Naive B cell (primary cell): ENCODE results near the gene FMNL1. TPM values are rescaled to one million over a fixed set of nuclear protein-coding genes. Genes with fewer than 3 reads are reported as not detected.
"Not testable (repeated sequence)": the region's sequence is repeated elsewhere in the genome, so short reads cannot be mapped to it uniquely, and the experiment has no call there.

Experiments used
- ATAC-seq, 2 donors: fragments of 150-1000 bp; cut with Tn5 transposase; 2 replicates each; pipeline ENCODE4 v1.10.0; 2021; ENCODE audit warnings: low read depth in 2 of 2, mild to moderate bottlenecking in 2 of 2, moderate library complexity in 2 of 2
- DNase-seq: peaks from one replicate; pipeline ENCODE4 v3.0.0; 2022
- H3K27ac Mint-ChIP-seq, 6 donors: one replicate each; pipeline ENCODE4 v1.8.0; 2020 to 2022; ENCODE audit warnings: mild to moderate bottlenecking in 6 of 6, mixed read lengths in 6 of 6, moderate library complexity in 5 of 6, inconsistent platforms in 2 of 6
- H3K27me3 Mint-ChIP-seq, 3 donors: one replicate each; pipeline ENCODE4 v1.8.0; 2021 to 2022; ENCODE audit warnings: mixed read lengths in 3 of 3, mild to moderate bottlenecking in 1 of 3
- H3K36me3 Mint-ChIP-seq, 2 donors: one replicate each; pipeline ENCODE4 v1.8.0; 2020 to 2022; ENCODE audit warnings: mixed read lengths in 2 of 2, inconsistent platforms in 1 of 2, mild to moderate bottlenecking in 1 of 2
- H3K4me1 Mint-ChIP-seq, 3 donors: one replicate each; pipeline ENCODE4 v1.8.0; 2020 to 2022; ENCODE audit warnings: mixed read lengths in 3 of 3, inconsistent platforms in 1 of 3, mild to moderate bottlenecking in 1 of 3, moderate library complexity in 1 of 3
- H3K4me3 Mint-ChIP-seq, 8 donors: one replicate each; pipeline ENCODE4 v1.8.0; 2020 to 2022; ENCODE audit warnings: mild to moderate bottlenecking in 8 of 8, mixed read lengths in 8 of 8, moderate library complexity in 8 of 8, inconsistent platforms in 2 of 8
- H3K9me3 Mint-ChIP-seq, 7 donors: one replicate each; pipeline ENCODE4 v1.8.0; 2020 to 2022; ENCODE audit warnings: mixed read lengths in 7 of 7, mild to moderate bottlenecking in 5 of 7, inconsistent platforms in 2 of 7, moderate library complexity in 1 of 7
- polyA plus RNA-seq, 6 donors: library from polyadenylated mRNA; unstranded; fragments of 300-500 nt; fragmentation: Illumina TruSeq; gene quantifications; one replicate each; pipeline ENCODE4 v1.2.3, GENCODE V29; 2021; ENCODE audit warnings: low read depth in 6 of 6

Gene FMNL1
- polyA plus RNA-seq, 6 donors from 2014 or later: 16.9 to 47.0 (median 22.3) TPM

DNA sequence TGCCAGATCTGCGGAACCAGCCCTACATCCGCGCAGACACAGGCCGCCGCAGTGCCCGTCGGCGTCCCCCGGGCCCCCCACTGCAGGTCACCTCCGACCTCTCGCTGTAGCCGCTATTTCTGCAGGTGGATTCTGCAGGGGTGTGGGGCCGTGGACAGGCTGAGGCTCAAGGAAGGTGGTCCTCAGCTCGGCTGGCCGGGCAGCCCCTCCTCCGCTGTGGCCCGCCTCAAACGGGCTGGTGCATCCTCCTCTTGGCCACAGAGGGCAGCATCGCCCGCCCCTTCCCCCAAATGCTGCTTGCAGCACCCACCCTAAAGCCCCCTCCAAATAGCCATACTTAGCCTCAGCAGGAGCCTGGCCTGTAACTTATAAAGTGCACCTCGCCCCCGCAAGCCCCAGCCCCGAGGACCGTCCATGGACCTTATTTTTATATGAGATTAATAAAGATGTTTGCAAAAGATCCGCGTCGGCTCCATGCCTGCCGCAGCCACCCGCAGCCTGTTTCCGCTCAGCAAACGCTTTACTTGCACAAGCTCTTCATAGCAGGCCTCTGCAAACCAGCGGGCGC is 25.3 kb downstream of the FMNL1 start:
- Mint-ChIP-seq H3K36me3 (peaks cover 0 to 8% of the 10 kb centered on the region in 2 donors), H3K4me3 (peak overlapping the region; percentile 82 to 94 (median 90)), H3K9me3 (no peaks in the 10 kb centered on the region), H3K27me3 (no peaks in the 10 kb centered on the region), H3K27ac (peak overlapping the region; percentile 94 to 99 (median 98)), H3K4me1 (peaks cover 31 to 40% (median 33%) of the 10 kb centered on the region in 3 donors)
- DNase-seq (no peak), ATAC-seq (no peak)

DNA sequence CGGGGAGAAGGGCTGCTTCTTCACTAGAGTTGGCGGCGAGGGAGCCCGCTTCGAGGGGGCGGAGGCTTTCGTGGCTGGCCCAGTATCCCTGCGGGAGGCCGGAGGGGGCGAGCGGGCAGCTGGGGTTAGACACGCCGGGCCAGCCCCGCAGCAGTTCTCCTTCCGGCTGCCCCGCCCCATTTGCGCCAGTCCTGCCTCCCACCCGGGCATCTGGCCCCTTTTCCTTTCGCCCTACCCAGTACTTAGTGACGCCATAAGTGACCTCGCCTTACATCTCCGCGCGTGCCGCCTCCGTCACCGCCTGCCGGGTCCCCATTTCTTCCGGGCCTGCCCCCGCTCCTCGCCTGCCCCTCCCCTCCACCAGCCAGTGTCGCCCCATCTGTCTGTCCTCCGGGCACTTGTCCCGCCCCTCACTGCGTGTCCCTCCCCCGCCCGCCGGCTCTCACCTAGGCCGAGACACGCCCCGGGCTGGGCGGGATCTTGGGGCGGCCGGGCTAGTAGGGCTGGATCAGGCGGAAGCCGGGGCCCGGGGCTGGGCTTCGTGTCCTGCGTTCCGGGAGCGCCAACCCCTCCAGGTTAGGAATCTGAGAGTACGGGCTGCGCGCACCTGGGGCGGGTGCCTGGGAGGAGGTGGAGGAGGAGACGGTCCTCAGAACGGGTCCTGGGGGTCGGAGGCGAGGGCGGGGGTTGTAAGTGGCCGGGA is 25.9 kb downstream of the FMNL1 start:
- no peaks in the 10 kb centered on the region for H3K9me3 Mint-ChIP-seq
- peaks cover 0 to 5% of the 10 kb centered on the region in 2 donors for H3K36me3 Mint-ChIP-seq
- no peaks in the 10 kb centered on the region for H3K27me3 Mint-ChIP-seq
- DNase-seq (peak; percentile 95), ATAC-seq (peak; percentile 76 to 80)
- peak overlapping the region; percentile 82 to 94 (median 90) for H3K4me3 Mint-ChIP-seq
- peak overlapping the region; percentile 94 to 99 (median 98) for H3K27ac Mint-ChIP-seq
- peaks cover 28 to 35% (median 31%) of the 10 kb centered on the region in 3 donors for H3K4me1 Mint-ChIP-seq

DNA sequence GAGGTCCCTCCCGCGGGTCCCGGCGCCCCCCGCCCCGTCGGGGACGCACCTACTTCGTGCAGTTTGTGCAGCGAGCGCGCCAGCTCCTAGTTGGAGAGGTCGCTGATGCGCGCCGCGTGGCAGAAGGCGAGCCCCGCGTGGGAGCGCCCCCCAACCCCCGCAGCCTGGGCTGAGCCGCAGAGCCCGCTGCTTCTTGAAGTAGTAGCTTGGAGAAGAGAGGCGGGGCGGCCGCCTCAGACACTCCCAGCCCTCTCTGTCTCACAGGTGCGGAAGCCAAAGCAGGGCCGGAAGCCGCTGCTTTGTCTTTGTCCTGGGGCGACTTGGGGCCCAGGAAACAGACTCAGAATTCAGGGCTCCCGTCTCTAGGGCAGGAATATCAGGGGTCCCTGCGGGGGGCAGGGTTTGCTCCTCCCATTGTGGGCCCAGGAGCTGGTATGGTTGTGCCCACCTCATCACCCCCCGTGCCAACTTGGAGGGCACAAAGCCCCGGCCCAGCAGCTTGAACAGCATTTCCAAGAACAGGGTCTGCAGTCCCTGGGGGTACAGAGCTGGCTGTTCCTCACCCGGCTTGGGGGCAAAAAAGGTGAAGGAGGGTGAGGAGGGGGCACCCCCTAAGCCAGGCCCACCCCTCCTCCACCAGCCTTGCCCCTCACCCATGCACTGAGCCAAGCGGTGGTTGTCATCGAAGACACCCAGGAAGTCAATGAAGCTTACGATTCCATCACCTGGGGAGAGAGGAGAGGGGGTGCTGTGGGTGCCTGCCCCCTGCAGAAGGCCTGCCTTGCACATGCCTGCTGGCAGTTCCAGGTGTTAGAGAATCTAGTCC is 26.7 kb downstream of the FMNL1 start:
- peak overlapping the region; percentile 94 to 98 (median 97) for H3K27ac Mint-ChIP-seq
- peaks cover 32 to 35% (median 32%) of the 10 kb centered on the region in 3 donors for H3K4me1 Mint-ChIP-seq
- H3K4me3 Mint-ChIP-seq: peak overlapping the region; percentile 82 to 94 (median 90)
- no peaks in the 10 kb centered on the region for H3K36me3 Mint-ChIP-seq
- no peaks in the 10 kb centered on the region for H3K9me3 Mint-ChIP-seq
- ATAC-seq: peak; percentile 73 to 75
- peak; percentile 78 for DNase-seq
- H3K27me3 Mint-ChIP-seq: no peaks in the 10 kb centered on the region

DNA sequence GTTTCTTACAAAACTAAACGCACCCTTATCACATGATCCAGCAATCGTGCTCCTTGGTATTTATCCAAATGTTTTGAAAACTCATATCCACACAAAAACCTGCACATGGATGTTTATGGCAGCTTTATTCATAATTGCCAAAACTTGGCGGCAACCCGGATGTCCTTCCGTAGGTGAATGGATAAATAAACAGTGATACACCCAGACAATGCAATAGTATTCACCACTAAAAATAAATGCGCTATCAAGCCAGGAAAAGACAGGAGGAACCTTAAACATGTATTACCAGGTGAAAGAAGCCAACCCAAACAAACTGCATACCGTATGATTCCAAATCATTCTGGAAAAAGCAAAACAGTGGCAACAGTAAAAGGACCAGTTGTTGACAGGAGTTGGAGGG is 30.2 kb downstream of the FMNL1 start:
- Mint-ChIP-seq H3K4me1 (peaks cover 33 to 49% (median 36%) of the 10 kb centered on the region in 3 donors), H3K9me3 (no peaks in the 10 kb centered on the region), H3K4me3 (no peak overlapping the region), H3K27ac (peak overlapping the region in 1 of 6 donors; percentile 65), H3K27me3 (no peaks in the 10 kb centered on the region), H3K36me3 (no peaks in the 10 kb centered on the region)
- DNase-seq (no peak), ATAC-seq (no peak)

DNA sequence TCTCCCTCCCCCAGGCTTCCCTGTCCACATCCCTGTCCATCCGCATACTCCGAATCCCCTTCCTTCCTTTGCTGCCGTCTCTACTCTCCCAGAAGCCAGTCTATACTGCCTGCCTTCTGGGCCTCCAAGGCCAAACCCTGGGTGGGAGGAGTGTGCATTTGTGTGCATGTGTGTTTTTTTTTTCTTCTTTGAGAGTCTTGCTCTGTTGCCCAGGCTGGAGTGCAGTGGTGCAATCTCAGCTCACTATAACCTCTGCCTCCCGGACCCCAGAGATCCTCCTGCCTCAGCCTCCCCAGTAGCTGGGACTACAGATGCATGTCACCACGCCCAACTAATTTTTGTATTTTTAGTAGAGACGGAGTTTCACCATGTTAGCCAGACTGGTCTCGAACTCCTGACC is 31.6 kb downstream of the FMNL1 start:
- H3K36me3 Mint-ChIP-seq, ATAC-seq, DNase-seq, H3K27me3 Mint-ChIP-seq, H3K9me3 Mint-ChIP-seq: not testable (repeated sequence)
- H3K27ac Mint-ChIP-seq: peak overlapping the region in 1 of 6 donors; percentile 82
- H3K4me1 Mint-ChIP-seq: peaks cover 27 to 43% (median 38%) of the 10 kb centered on the region in 3 donors
- H3K4me3 Mint-ChIP-seq: peak overlapping the region in 1 of 8 donors; percentile 7

DNA sequence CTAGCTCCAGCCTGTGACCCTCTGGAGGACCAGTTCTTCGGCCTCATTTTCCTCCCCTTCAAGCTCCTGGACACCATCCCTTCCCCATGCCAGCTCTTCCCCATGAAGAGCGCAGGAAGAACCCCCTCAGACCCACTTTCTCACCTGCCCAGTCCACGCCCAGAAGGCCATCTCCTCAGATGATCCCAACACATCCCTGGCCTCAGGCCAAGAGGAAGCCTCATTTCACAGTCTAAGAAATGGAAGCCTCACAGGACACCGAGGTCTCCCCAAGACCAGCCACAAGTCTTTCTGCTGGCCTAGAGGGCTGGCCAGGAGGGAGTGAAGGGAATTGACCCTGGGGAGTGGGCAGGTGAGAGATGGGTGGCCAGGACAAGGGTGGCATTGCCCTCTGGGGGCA is 32.2 kb downstream of the FMNL1 start:
- Mint-ChIP-seq H3K27me3 (no peaks in the 10 kb centered on the region), H3K4me1 (peaks cover 24 to 36% (median 31%) of the 10 kb centered on the region in 3 donors), H3K4me3 (peak overlapping the region in 2 of 8 donors; percentile 13 to 64), H3K27ac (no peak overlapping the region), H3K36me3 (peaks cover 0 to 2% of the 10 kb centered on the region in 2 donors), H3K9me3 (no peaks in the 10 kb centered on the region)
- DNase-seq (no peak), ATAC-seq (no peak)

- DNase-seq (no peak), ATAC-seq (no peak)
- no peaks in the 10 kb centered on the region for H3K9me3 Mint-ChIP-seq
- peak overlapping the region in 2 of 6 donors; percentile 64 to 83 for H3K27ac Mint-ChIP-seq
- H3K36me3 Mint-ChIP-seq: peaks cover 0 to 5% of the 10 kb centered on the region in 2 donors
- peaks cover 19 to 34% (median 27%) of the 10 kb centered on the region in 3 donors for H3K4me1 Mint-ChIP-seq
- no peaks in the 10 kb centered on the region for H3K27me3 Mint-ChIP-seq
- no peak overlapping the region for H3K4me3 Mint-ChIP-seq
Observed at GRCh38 chr17:45255358-45255757, 33.7 kb downstream of the FMNL1 start.

GRCh38 chr17:45256114-45256966 is 34.7 kb downstream of the FMNL1 start:
- H3K36me3 Mint-ChIP-seq: peaks cover 0 to 5% of the 10 kb centered on the region in 2 donors
- H3K27me3 Mint-ChIP-seq: no peaks in the 10 kb centered on the region
- peak in 1 of 2 donors; percentile 55 for ATAC-seq
- peaks cover 19 to 35% (median 34%) of the 10 kb centered on the region in 3 donors for H3K4me1 Mint-ChIP-seq
- no peak for DNase-seq
- H3K4me3 Mint-ChIP-seq: peak overlapping the region in 1 of 8 donors; percentile 38
- H3K9me3 Mint-ChIP-seq: no peaks in the 10 kb centered on the region
- peak overlapping the region in 2 of 6 donors; percentile 24 to 72 for H3K27ac Mint-ChIP-seq

- DNase-seq (no peak), ATAC-seq (no peak)
- Mint-ChIP-seq H3K4me1 (peaks cover 19 to 37% (median 36%) of the 10 kb centered on the region in 3 donors), H3K4me3 (no peak overlapping the region), H3K27ac (peak overlapping the region in 2 of 6 donors; percentile 14 to 26), H3K9me3 (no peaks in the 10 kb centered on the region), H3K36me3 (peaks cover 0 to 5% of the 10 kb centered on the region in 2 donors), H3K27me3 (no peaks in the 10 kb centered on the region)
Observed at GRCh38 chr17:45257115-45257514, 35.4 kb downstream of the FMNL1 start.

GRCh38 chr17:45258981-45259380 is 37.3 kb downstream of the FMNL1 start:
- DNase-seq (no peak), ATAC-seq (no peak)
- Mint-ChIP-seq H3K36me3 (peaks cover 0 to 5% of the 10 kb centered on the region in 2 donors), H3K27ac (no peak overlapping the region), H3K27me3 (no peaks in the 10 kb centered on the region), H3K4me3 (no peak overlapping the region), H3K9me3 (no peaks in the 10 kb centered on the region), H3K4me1 (peaks cover 12 to 42% (median 35%) of the 10 kb centered on the region in 3 donors)

DNA sequence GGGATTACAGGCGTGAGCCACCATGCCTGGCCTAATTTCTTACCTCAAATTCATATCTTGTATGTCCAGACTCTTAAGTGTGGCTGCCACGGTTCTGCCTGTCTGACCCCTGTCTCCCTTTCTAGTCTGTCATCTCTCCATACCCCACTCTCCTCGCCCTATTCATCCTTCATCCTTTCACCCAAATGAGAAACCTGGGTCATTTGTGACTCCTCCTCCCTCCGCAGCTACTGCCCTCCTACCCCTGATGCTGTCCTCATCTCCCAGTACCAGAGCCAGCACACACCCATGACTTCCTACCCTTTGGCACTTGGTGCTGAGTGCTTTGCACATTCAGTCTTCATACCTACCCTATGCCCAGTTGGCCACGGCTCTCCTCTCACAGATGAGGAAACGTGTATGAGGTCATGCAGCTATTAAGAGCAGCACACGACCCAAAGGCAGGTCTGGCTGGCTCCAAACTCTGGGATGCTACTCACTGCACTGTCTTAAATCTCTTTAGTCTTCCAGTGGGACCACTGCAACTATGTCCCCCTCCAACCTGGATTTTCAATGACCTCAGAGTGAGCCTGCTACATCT is 38.6 kb downstream of the FMNL1 start:
- H3K27me3 Mint-ChIP-seq: no peaks in the 10 kb centered on the region
- H3K27ac Mint-ChIP-seq: peak overlapping the region in 5 of 6 donors; percentile 8 to 89 (median 39)
- no peak for ATAC-seq
- peaks cover 0 to 5% of the 10 kb centered on the region in 2 donors for H3K36me3 Mint-ChIP-seq
- no peak for DNase-seq
- no peaks in the 10 kb centered on the region for H3K9me3 Mint-ChIP-seq
- peak overlapping the region in 6 of 8 donors; percentile 2 to 89 (median 72) for H3K4me3 Mint-ChIP-seq
- peaks cover 6 to 40% (median 29%) of the 10 kb centered on the region in 3 donors for H3K4me1 Mint-ChIP-seq
